Endometrial microvascular endothelial cells (primary cell): ENCODE measurements around the gene BEST2. TPM values are rescaled to one million over a fixed set of nuclear protein-coding genes. Genes with fewer than 3 reads are reported as not detected.
"Not testable (repeated sequence)": the region's sequence is repeated elsewhere in the genome, so short reads cannot be mapped to it uniquely, and the experiment has no call there.

ENCODE experiments used
- in situ Hi-C: cut with HindIII; loops from 2 replicates; pipeline ENCODE4 v1.10.0; 2017; ENCODE audit warnings: low sequenced_read_pairs, low pct_unique_long_range_greater_than_20kb; ENCODE audit errors: inconsistent ontology term
- total RNA-seq: library from RNA; depleted of rRNA; stranded (reverse); fragments of >200 nt; gene quantifications from one replicate; pipeline ENCODE4 v1.2.3, GENCODE V29; 2015; ENCODE audit errors: inconsistent ontology term

BEST2 gene
- not detected for total RNA-seq

DNA sequence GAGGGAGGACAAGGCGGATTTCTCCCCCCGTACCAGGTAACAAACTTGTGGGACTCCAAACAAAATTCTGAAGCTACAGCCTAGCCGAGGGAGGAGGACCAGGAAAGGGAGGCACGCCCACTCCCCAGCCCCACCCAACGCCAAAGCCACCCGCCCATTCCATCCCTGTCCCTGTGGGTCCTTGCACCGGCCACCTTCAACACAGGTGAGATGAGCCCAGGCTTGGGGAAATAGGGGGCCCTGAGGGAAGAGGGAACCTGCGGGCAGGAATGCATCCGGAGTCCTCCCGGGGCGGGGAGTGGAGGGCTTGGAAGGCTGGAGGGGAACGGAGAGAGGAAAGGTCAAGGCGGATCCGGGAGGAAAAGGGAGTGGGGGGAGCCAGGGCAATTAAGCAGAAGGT, at the start of gene BEST2:
Gene BEST2, plus strand, starts transcription at position 157 of the 400 bp plus-strand sequence. CDS start 802 bp downstream, outside the sequence.
- in situ Hi-C loops, result no loop called here

DNA sequence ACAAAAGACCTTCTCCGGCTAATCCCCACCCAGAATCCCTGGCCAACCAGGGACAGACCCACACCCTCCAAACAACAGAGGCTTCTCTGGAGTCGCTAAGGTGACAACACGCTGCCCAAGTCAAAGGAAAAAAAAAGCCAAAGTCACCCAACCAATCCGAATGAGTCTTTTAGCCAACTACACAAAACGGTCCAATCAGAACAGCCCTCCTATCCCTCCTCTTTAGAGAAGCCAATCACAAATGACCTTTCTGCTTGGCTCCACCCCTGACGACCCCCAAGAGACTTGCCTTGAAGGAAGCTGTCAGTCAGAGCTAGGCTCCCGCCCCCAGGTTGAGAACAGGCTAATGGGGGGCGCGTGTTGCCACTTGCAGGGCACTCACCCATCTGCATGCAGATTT, 48.5 kb upstream of the BEST2 start:
- in situ Hi-C loops, result no loop called here

DNA sequence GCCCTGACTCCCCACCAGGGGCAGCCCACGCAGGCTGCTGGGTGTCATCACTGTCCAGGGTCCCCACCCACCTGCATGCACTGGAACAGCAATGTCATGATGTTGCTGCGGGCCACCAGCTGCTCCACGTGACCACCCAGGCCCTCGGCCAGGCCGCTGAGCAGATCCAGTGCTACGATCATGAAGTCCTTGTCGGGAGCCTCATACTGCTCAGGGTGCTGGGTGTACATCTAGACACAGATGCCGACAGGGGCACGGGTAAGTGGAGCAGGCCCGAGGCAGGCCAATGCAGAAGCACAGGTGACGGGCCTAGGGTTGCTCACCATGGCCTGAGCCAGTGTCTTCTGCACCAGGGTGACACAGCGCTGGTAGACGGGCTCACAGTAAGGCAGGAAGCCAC, 46.4 kb upstream of the BEST2 start:
- in situ Hi-C loops, result no loop called here

DNA sequence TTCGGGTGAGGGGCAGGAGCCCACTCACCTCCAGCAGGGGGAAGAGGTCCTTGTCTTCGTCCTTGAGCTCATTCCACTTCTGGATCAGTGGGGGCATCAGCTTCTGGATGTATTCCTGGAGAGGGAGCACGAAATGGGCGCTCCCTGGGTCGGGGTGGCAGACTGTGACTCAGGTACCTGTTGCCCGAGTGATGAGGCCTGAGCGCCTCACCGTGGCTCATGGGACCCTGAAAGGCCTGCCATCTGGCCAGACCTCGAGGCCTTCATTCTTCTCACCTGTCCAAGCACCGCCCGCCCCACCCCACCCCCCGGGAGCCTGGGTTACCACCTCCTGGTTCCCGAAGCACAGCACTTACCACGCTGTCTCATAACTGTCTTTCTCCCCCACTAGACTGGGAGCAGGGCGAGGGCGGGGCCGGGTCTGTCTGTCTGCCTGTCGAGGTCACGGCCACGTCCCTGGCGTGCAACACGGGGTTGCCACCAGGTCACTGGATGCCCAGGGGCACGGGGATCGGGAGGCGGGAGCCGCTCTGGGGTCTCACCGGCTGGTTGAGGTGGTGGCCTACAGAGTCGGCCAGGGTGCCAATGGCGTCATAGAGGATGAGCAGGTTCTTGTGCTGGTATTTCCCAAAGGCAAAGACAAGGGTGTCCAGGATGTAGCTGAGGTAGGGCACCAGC, 45.8 kb upstream of the BEST2 start:
- in situ Hi-C loops, result no loop called here

DNA sequence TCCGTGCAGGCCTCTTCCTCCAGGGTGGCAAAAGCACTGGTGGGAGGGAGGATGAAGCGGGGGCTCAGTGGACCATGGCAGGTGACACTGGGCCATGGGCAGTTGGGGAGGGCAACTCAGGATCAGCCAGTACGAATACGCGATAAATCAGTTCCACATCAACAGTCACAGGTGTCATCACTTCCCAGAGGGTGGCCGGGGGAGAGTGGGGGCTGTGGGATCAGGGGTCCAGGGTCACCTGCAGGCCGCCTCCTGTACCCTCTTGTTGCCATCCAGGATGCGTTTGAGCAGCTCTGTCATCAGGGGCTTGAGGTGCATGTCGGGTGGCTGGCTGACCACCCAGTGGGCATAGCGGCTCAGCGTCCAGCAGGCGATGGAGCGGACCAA, 45.3 kb upstream of the BEST2 start:
- in situ Hi-C loops, result no loop called here

- in situ Hi-C loops, result no loop called here
Measured at GRCh38 chr19:12708641-12709040, 43.0 kb upstream of the BEST2 start.

GRCh38 chr19:12711187-12711586, 40.4 kb upstream of the BEST2 start:
- in situ Hi-C loops, result no loop called here

DNA sequence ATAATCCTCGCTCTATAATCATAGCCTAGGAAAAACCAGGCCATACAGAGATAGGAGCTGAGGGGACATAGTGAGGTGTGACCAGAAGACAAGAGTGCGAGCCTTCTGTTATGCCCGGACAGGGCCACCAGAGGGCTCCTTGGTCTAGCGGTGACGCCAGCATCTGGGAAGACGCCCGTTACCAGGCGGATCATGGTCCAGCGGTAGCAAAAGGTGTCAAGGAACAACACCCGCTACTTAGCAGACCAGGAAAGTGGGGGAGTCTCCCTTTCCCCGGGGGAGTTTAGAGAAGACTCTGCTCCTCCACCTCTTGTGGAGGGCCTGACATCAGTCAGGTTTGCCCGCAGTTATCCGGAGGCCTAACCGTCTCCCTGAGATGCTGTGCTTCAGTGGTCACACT, 39.5 kb upstream of the BEST2 start:
- in situ Hi-C loops, result not testable (repeated sequence)

GRCh38 chr19:12713304-12713703, 38.3 kb upstream of the BEST2 start:
- in situ Hi-C loops, result not testable (repeated sequence)

GRCh38 chr19:12715102-12715501, 36.5 kb upstream of the BEST2 start:
- in situ Hi-C loops, result no loop called here

GRCh38 chr19:12715929-12716328, 35.7 kb upstream of the BEST2 start:
- in situ Hi-C loops, result no loop called here

DNA sequence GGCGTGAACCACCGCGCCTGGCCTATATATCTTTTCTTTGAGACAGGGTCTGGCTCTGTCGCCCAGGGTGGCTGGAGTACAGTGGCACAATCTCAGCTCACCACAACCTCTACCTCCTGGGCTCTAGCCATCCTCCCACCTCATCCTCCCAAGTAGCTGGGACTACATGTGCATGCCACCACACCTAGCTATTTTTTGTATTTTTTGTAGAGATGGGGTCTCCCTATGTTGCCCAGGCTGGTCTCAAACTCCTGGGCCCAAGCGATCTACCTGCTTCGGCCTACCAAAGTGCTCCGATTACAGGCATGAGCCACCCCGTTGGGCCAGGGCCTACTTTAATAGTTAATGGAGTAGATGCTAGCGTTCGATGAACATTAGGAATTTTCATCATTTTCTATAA, 31.3 kb upstream of the BEST2 start:
- in situ Hi-C loops, result no loop called here

DNA sequence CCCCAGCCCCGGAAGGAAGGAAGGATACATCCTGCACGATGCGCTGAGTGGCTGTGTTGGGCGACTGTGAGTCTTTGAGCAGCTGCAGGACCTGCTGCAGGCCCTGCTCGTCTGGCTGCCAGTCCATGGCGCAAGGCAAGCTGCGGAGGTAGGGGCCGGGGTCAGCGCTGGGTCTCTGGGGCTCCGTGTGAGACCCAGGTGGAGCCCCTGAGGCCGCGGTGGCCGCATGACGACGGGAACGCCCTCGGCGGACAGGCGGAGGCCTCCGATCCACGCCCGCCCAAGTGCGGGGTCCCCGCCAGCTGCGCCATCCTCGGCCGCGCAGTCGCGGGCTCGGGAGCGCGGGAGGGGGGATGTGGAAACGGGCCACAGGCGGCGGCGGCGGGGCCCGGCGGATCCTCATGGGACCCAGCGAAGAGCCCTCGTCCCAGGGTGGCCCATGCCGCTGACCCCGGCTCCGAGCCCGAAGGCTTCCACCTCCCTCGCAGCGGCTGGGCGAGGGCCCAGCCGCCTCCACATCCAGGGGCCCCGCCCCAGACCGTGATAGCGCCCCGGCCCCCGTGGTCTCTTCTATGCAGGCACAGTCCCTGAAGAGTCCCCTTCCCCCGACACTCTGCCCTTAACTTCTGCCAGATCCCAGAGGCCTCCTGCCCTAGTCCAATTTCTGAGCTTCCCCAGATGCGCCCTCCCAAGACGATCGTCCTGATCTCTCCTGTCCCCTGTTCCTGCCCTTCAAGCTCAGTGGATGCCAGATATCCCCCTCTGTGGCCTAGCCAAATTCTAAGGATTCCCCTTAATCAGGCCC, 30.5 kb upstream of the BEST2 start:
- in situ Hi-C loops, result no loop called here

- in situ Hi-C loops, result no loop called here
Measured at GRCh38 chr19:12721656-12722565, 29.7 kb upstream of the BEST2 start.

- in situ Hi-C loops, result no loop called here
Measured at GRCh38 chr19:12722566-12723380, 28.8 kb upstream of the BEST2 start.

GRCh38 chr19:12723381-12723640, 28.3 kb upstream of the BEST2 start:
- in situ Hi-C loops, result no loop called here

GRCh38 chr19:12723641-12724426, 27.8 kb upstream of the BEST2 start, which contains the start of gene TNPO2:
TSS of gene TNPO2 (minus strand) at chr19:12723932. CDS start at chr19:12720977, 2,955 bp downstream.
- in situ Hi-C loops, result no loop called here

GRCh38 chr19:12725612-12726011, 26.0 kb upstream of the BEST2 start:
- in situ Hi-C loops, result not testable (repeated sequence)
